Gastrocnemius medialis (tissue), 4 donors: Measurements from ENCODE around the gene CCDC30. TPM values are rescaled to one million over a fixed set of nuclear protein-coding genes. Genes with fewer than 3 reads are reported as not detected.

Source experiments
- ATAC-seq, 2 donors: fragments of 150-250 bp; one replicate each; pipeline ENCODE4 v1.9.1; 2016
- DNase-seq, 2 donors: peaks; one replicate each; pipeline ENCODE4 v3.0.0-alpha.2; 2019
- H3K27ac ChIP-seq, 4 donors: fragments of 200-600 bp; sonication (generic); 1 replicate in 1 of 4; 2 replicates in 3 of 4; pipeline ENCODE4 v1.5.1; 2016 to 2018; ENCODE audit warnings: mild to moderate bottlenecking in 2 of 4, moderate library complexity in 1 of 4
- H3K27me3 ChIP-seq, 3 donors: fragments of 200-600 bp; sonication (generic) in 2 of 3; 1 replicate in 1 of 3; 2 replicates in 2 of 3; pipeline versions ENCODE4 v1.5.1 to v1.6.0; 2016 to 2019; ENCODE audit warnings: mild to moderate bottlenecking in 1 of 3, moderate library complexity in 1 of 3
- H3K36me3 ChIP-seq, 2 donors: fragments of 200-600 bp; sonication (generic) in 1 of 2; one replicate each; pipeline ENCODE4 v1.5.1; 2017 to 2018
- H3K4me1 ChIP-seq, 2 donors: fragments of 200-600 bp; sonication (generic) in 1 of 2; one replicate each; pipeline ENCODE4 v1.5.1; 2016 to 2017; ENCODE audit warnings: mild to moderate bottlenecking in 2 of 2
- H3K4me3 ChIP-seq, 4 donors: fragments of 200-600 bp; sonication (generic) in 3 of 4; 1 replicate in 1 of 4; 2 replicates in 3 of 4; pipeline ENCODE4 v1.5.1; 2016 to 2019; ENCODE audit warnings: mild to moderate bottlenecking in 2 of 4
- H3K9me3 ChIP-seq, 3 donors: fragments of 200-600 bp; sonication (generic) in 2 of 3; 1 replicate in 1 of 3; 2 replicates in 2 of 3; pipeline ENCODE4 v1.5.1; 2016 to 2019
- CTCF ChIP-seq, 5 experiments: fragments of 450-650 bp in 3 of 5; fragments of 200-600 bp in 2 of 5; sonication (generic) in 2 of 5; IDR thresholded peaks in 4 of 5; conservative IDR thresholded peaks in 1 of 5; 1 replicate in 4 of 5; 2 replicates in 1 of 5; pipeline ENCODE4 v1.5.1; 2016 to 2019; ENCODE audit warnings: antibody characterized with exemption in 5 of 5, mild to moderate bottlenecking in 3 of 5, moderate library complexity in 3 of 5
- POLR2A ChIP-seq, 2 donors: fragments of 450-650 bp; IDR thresholded peaks; one replicate each; pipeline ENCODE4 v1.6.1; 2017; ENCODE audit warnings: antibody characterized with exemption in 2 of 2, mild to moderate bottlenecking in 2 of 2, moderate library complexity in 2 of 2
- in situ Hi-C, 4 donors: fragments of 200-750 bp; cut with MboI; loops; one replicate each; pipeline versions ENCODE4 v1.15.0 to v1.8.0; 2017; ENCODE audit warnings: low sequenced_read_pairs in 4 of 4
- intact Hi-C: fragments of 100-400 bp; cut with DNase I; formaldehyde crosslinking; loops from one replicate; pipeline ENCODE4 v1.15.1; 2023; ENCODE audit warnings: low total_unique reads
- total RNA-seq, 4 donors: library from RNA; depleted of rRNA; stranded (reverse); fragments of >200 nt; gene quantifications; one replicate each; pipeline versions ENCODE4 v1.1.0 to v1.2.3, GENCODE V29; 2016

CCDC30 gene
- total RNA-seq, 4 donors from 2014 or later: 0.24 to 2.9 (median 0.74) TPM

DNA sequence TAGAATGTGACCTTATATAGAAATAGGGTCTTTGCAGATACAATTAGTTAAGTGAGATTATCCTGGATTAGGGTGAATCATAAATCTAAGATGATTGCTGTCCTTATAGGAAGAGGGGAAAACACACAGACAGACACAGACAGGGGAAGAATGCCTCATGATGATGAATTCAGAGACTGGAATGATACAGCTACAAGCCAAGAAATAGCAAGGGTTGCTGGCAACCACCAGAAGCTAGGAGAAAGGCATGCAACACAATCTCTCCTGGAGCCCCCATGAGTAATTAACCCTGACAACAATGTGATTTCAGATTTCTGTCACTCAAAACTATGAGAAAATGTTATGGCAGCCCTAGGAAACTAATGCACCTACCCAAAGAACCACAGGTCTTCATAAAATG is 176.0 kb downstream of the CCDC30 start:
- ATAC-seq (no peak), DNase-seq (no peak)
- TF ChIP-seq POLR2A (IDR thresholded peaks at IDR 0.05): no peak
- TF ChIP-seq CTCF (IDR thresholded peaks at IDR 0.05 in 4 of 5, conservative IDR thresholded peaks at IDR 0.05 in 1 of 5): no peak
- H3K9me3 ChIP-seq: no peaks in the 10 kb centered on the region
- intact Hi-C loops: no loop called here
- no peaks in the 10 kb centered on the region for H3K27me3 ChIP-seq
- no peaks in the 10 kb centered on the region for H3K4me1 ChIP-seq
- no peak overlapping the region for H3K4me3 ChIP-seq
- in situ Hi-C loops: no loop called here
- H3K36me3 ChIP-seq: no peaks in the 10 kb centered on the region
- no peak overlapping the region for H3K27ac ChIP-seq

GRCh38 chr1:42646056-42646455 is 183.0 kb downstream of the CCDC30 start:
- Histone ChIP-seq H3K4me1 (no peaks in the 10 kb centered on the region), H3K36me3 (no peaks in the 10 kb centered on the region), H3K9me3 (no peaks in the 10 kb centered on the region), H3K4me3 (no peak overlapping the region), H3K27me3 (no peaks in the 10 kb centered on the region), H3K27ac (no peak overlapping the region)
- intact Hi-C loops (no loop called here), in situ Hi-C loops (no loop called here)
- TF ChIP-seq POLR2A (IDR thresholded peaks at IDR 0.05): no peak
- no peak for TF ChIP-seq CTCF (IDR thresholded peaks at IDR 0.05 in 4 of 5, conservative IDR thresholded peaks at IDR 0.05 in 1 of 5)
- DNase-seq (no peak), ATAC-seq (no peak)

DNA sequence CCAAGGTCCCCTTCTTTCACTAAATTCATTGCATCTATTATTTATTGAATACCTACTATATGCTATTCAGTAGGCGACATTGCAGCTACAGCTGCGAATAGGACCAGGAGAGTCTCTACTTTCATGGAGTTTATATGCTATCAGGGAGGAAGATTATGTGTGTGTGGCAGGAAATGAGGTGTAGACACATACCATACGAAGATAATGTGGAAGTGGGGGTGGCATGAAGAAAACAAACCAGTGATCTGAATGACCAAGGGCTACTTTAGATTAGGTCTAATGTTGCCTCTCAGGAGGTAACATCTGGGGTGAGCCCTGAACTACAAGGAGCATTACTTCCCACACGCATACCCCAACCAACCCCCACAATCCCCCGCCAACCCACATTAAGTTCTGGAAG is 194.1 kb downstream of the CCDC30 start:
- Histone ChIP-seq H3K9me3 (no peaks in the 10 kb centered on the region), H3K36me3 (peaks cover 0 to 18% of the 10 kb centered on the region in 2 donors), H3K27me3 (no peaks in the 10 kb centered on the region), H3K4me1 (peaks cover 14 to 15% of the 10 kb centered on the region in 2 donors), H3K4me3 (peak overlapping the region; percentile 80 to 94 (median 89)), H3K27ac (peak overlapping the region; percentile 82 to 92 (median 89))
- TF ChIP-seq POLR2A (IDR thresholded peaks at IDR 0.05): no peak
- TF ChIP-seq CTCF (IDR thresholded peaks at IDR 0.05 in 4 of 5, conservative IDR thresholded peaks at IDR 0.05 in 1 of 5): no peak
- ATAC-seq: no peak
- in situ Hi-C loops: loop anchor here in 1 of 4 donors (25.0 kb wide), 1 partner anchor 320 kb away; the partner anchor contains the start of gene FOXJ3
- intact Hi-C loops: loop anchor here (5.0 kb wide), 2 partner anchors 110 to 320 kb away; partner anchors contain the start of genes C1orf50, FOXJ3 and P3H1
- no peak for DNase-seq

GRCh38 chr1:42657981-42658876 is 195.1 kb downstream of the CCDC30 start, which contains the start of gene PPIH:
Gene PPIH, plus strand, starts transcription at chr1:42658423. Its CDS starts 24 bp downstream, at chr1:42658447.
- Histone ChIP-seq H3K4me1 (peaks cover 14 to 15% of the 10 kb centered on the region in 2 donors), H3K27ac (peak within 1 kb of the TSS; percentile 82 to 92 (median 89)), H3K9me3 (no peaks in the 10 kb centered on the region), H3K4me3 (peak within 1 kb of the TSS; percentile 80 to 94 (median 89)), H3K27me3 (no peaks in the 10 kb centered on the region), H3K36me3 (peaks cover 0 to 27% of the 10 kb centered on the region in 2 donors)
- intact Hi-C loops (loop anchor here (1.0 to 5.0 kb wide), 4 partner anchors 24 to 321 kb away; partner anchors contain the start of genes C1orf50, CCDC30, FOXJ3 and P3H1), in situ Hi-C loops (loop anchor here in 1 of 4 donors (25.0 kb wide), 1 partner anchor 321 kb away; the partner anchor contains the start of gene FOXJ3)
- DNase-seq (peak; percentile 86 to 91), ATAC-seq (peak; percentile 98 to 99)
- peak; percentile 50 to 58 for TF ChIP-seq POLR2A (IDR thresholded peaks at IDR 0.05)
- peak in 4 of 5 experiments; percentile 31 to 56 (median 47) for TF ChIP-seq CTCF (IDR thresholded peaks at IDR 0.05 in 4 of 5, conservative IDR thresholded peaks at IDR 0.05 in 1 of 5)
